Inferior parietal cortex (tissue), 1 donor: ENCODE results near the gene GPC5.
"Not testable (repeated sequence)": the region's sequence is repeated elsewhere in the genome, so short reads cannot be mapped to it uniquely, and the experiment has no call there.

Experiments
- DNase-seq: peaks from one replicate; pipeline ENCODE4 v3.0.0-alpha.2; 2016; ENCODE audit errors: extremely low spot score

Gene GPC5

DNA sequence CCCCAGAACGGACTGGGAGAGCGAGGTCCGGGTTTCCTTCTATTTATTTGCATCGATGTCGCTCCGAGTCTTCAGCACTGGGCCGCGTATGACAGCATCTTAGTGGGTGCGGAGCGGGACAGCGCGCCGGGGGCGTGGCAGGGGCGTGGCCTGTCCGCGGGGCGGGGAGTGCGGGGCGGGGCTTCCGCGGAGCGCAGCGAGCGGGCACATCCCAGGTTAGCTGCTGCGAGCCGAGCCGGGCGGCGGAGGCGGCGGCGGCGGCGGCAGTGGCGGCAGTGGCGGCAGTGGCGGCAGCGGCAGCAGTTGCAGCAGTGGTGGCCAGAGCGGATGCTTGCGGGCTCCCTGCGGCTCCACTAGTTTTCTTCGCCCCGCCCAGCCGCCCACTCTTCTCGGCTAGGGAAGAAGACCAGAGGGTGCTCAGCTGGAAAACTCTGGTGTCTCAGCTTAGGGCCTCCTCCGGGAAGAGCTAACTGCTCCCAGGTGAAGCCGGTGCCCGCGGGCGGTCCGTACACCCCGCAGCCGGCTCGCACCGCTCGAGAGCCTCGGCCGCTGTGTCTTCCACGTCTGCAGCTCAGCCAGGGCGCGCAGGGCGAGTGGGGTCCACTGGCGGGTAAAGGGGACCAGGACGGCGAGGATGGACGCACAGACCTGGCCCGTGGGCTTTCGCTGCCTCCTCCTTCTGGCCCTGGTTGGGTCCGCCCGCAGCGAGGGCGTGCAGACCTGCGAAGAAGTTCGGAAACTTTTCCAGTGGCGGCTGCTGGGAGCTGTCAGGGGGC is at the start of gene GPC5:
TSS of gene GPC5 (plus strand) at position 209 of the 776 bp plus-strand sequence.
- DNase-seq: peak; percentile 70

DNA sequence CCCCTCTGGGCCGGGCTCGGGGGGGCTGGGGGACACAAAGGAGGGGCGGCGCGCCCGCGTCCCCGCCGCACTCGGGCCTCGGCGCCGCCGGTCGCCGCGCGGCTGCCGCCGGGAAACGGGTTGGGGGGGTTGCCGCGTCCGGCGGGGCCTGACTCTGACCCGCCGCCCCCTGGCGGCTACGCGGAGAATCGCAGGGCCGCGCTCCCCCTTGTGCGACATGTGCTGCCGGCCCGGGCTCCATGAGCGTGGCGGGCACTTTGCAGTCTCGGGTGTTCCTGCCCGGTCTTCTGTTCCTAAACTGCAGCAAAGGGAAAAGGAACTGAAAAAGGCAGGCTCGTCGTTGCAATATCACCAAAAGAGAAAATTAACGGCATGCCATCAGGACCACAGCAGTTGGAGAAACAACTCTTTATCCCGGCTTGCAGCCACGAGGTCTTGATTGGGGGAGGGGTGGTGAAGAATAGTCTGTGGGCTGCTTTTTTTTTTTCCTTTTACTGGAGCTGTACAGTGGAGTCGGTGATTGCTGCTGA is 49.5 kb upstream of the GPC5 start:
- peak; percentile 95 for DNase-seq

DNA sequence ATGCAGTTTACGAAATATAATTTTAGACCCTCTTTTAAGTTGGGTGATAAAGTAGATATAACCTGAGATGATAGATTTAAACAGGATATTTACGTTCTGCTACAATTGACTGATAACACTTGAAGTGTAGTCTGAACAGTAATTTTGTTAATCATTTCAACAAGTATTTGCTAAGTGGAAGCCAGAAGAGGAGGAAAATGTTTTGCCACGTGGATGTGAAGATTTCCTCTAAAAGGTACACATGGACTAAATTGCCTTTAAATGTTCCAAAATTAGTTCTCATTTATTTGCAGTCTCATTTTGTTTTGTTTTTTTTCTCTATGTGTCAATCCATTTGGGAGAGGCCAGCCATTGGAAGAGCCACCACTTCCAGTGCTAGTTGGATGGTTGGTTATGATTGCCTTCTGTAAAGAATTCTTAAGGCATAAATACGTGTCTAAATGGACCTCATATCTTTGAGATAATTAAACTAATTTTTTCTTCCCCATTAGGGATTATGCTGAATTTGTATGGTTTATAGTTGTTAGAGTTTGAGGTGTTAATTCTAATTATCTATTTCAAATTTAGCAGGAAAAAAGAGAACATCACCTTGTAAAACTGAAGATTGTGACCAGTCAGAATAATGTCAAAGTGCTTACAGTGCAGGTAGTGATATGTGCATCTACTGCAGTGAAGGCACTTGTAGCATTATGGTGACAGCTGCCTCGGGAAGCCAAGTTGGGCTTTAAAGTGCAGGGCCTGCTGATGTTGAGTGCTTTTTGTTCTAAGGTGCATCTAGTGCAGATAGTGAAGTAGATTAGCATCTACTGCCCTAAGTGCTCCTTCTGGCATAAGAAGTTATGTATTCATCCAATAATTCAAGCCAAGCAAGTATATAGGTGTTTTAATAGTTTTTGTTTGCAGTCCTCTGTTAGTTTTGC is 48.2 kb upstream of the GPC5 start:
- no peak for DNase-seq

DNA sequence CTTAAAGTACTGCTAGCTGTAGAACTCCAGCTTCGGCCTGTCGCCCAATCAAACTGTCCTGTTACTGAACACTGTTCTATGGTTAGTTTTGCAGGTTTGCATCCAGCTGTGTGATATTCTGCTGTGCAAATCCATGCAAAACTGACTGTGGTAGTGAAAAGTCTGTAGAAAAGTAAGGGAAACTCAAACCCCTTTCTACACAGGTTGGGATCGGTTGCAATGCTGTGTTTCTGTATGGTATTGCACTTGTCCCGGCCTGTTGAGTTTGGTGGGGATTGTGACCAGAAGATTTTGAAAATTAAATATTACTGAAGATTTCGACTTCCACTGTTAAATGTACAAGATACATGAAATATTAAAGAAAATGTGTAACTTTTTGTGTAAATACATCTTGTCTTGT is 47.3 kb upstream of the GPC5 start:
- no peak for DNase-seq

DNA sequence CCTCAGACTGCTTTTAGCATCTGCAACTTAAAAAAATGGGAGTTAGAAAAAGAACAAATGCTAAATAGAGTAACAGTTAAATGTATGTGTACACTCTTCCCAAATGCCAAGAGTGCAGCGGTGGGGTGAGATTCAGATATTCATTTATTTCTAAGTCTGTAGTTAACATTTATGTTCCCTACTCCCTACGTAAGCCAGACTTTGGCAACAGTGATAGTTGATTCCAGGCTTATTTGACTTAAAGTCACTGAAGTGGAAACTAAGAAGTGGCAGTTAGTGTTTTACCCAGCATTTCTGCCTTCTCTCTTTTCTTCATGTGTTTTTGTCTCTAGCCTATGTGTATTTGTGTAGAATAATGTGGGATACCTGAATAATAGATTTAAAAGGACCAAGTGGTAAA is 46.4 kb upstream of the GPC5 start:
- DNase-seq: no peak

DNA sequence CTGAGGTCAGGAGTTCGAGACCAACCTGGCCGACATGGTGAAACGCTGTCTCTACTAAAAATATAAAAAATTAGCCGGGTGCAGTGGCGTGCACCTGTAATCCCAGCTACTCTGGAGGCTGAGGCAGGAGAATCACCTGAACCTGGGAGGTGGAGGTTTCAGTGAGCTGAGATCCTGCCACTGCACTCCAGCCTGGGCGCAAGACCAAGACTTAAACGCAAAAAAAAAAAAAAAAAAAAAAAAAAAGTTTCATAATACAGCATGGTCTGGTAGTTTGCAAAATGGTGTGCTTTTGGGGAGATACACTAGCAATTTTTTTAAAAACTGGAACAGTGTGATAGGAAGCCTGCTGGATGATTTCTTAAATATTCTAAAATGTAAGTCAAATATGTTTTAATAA is 45.5 kb upstream of the GPC5 start:
- DNase-seq: not testable (repeated sequence)

DNA sequence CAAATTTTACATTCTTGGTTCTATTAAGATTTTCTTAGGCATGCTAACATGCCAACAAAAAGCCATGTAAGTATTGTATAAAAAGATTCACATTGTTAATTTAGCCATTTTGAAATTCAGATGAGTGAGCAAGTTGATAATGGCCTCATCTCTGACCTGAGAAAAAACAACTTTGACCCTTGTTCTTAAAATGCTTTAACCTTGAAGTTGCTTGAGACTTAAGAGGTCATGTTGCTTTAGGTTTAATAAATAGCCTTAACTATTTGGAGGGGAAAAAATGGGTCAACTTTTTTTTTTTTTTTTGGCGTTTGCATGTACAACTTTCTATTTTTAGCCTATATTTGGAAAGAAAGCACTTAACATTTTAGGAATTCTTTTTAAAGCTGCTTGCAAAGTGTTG is 44.9 kb upstream of the GPC5 start:
- DNase-seq: no peak

DNA sequence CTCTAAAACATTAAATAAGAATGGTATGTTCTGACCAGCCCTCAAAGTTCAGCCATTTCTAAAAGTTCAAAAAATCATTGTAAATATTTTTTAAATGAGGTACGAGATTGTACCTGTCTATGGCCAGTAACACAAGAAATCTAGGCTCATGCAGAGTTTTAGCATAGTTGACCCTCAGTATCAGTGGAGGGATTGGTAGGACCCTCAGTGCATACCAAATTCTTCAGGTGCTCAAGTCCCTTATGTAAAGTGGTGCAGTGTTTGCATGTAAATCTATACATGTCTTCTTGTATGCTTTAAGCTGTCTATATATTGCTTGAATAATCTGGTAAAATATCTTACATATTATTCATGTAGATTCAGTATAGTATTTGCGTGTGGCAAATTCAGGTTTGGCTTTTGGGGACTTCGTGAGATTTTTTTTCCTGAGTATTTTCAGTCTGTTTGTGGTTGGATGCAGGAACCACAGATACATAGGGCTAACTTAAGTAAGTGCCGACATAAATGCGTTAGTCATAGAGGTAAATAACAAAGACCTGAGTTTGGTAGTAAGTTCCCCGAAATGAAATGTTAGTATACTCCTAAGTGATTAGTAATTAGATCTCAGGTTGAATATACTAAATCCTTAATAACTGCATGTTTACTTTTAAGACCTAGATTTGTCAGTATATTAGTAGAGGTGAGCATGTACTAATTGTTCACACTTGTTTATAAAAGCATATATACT is 43.2 kb upstream of the GPC5 start:
- DNase-seq: no peak

DNA sequence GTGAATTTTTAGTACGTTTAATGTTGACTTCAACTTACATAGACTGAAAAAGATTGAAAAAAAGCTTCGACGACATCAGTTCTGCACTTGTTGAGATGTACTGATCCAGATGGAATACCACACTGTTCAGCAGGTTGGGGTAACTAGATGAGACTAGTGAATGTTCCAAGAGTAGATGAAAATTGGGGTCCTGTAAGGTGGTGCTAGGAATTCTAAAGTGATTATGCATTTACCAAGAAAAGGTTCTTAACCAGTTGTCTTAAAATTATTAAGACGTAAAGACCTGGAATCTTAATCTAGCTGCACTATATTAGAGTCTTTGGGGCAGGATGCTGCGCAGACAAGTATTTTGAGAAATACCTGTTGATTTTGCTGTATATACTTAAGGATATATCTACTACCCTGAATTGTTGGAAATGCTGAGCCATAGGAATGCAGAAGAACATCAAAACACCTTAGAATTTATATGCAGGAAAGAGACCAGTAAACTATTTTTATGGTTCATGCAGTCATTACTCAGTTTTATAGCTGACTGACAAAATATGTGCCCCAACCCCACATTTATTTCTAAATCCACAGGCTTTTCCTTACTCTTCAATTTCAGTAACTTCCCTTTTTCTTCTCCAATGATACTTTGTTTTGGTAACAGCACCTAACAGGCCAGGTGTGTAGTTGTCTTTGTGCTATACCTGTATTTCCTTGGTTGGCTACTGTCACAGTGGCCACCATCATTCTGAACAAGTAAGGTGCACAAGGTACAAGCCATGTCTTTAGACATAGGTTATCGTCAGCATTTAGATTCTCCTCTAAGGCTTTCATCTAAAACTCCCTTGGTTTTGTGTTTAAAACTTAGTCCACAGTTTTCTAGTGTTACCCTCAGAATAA is 42.4 kb upstream of the GPC5 start:
- no peak for DNase-seq

DNA sequence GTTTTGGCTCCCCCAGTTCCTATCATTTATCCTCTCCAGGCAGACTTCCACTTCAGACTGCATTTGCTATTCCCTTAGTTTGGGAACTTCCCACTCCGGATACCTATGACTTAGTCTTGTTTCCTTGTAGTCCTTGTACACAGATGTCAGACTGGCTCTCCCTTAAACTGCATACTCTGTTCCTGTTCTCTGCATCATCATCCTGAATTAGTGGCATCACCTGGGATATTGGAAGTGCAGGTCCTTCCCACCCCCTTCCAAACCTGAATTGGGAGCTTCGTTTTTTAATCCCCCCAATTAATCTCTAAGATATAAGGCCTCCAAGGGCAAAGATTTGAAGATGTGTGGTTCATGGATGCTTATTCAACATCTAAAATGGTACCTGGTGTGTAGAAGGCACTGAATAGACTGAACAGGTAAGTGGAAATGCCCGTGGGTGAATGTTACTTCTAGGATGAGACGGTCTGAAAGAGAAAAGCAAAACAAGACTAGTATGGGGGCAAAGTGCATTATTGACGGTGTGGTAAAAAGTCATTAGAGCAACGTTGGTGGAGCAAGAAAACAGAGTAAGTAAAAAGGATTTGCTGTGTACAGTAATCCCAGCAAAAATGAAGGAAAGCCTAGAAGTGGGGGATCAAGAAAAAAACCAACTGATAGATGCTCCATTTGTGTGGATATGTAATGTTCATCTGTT is 41.4 kb upstream of the GPC5 start:
- DNase-seq: no peak

DNA sequence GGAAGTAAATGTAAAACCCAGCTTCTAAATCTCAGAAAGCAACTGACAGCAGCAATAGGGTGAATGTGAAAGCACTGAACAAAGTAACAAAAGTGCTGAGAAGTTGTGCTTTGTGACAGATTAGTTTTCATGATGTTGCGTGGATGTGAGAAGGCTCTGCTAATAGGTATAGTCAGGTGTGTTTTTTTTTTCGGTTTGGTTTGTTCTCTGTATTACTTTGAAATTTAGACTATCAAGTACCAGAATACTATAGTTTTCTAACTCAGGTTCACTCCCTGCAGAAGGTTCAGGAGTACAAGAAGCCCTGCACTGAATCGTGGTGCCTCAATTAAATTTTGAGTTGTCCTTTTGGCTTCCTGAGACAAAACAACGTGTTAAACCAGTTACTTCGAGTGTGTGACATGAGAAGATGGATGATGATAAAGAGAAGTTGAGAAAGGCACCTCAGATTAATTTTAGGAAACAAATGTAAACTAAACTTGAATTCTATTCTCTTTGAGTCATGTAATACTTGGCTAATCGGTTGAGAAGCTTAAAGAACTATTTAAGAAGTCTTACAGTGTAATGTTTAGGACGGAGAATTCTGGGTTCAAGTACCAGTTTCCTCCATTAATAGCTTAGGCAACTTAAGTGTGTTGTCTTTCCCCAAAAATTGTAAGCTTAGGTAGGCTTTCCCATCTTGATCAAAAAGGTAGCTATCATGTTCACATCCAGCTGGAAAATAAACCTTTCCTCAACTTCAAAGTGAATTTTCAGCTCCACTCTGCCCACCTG is 40.6 kb upstream of the GPC5 start:
- no peak for DNase-seq

DNA sequence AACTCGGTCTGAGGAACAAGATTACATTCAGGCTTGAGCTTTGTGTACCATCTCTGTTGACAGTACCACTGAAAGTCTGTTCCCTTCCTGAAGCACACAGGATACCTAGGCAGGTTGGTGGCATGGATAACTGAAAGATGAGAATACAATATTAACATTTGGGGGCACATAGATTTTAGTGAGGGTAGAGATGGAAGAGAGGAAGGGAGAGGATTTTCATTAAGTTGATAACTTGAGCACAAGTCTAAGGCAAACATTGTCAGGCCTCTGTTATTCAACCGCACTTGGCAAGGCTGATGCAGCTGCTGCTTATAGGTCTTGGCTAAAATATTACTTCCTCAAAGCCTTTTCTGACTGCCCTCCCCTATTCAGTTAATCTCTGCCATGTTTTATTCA is 40.0 kb upstream of the GPC5 start:
- DNase-seq: no peak

DNA sequence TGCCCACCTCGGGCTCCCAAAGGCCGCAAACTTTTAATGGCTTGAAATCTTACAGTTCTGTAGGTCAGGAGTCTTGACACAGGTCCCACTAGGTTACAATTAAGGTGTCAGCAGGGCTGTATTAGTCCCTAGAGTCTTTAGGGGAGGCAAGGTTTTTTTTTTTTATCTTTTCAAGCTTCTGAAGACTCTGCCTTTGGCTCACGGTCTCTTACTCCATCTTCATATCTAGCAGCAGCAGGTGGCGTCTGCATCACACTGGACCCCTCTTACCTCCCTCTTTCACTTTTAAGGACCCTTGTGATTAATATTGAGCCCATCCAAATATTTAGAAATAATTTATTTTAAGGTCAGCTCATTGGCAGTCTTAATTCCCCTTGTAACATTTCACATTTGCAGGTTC is 39.3 kb upstream of the GPC5 start:
- DNase-seq: no peak

DNA sequence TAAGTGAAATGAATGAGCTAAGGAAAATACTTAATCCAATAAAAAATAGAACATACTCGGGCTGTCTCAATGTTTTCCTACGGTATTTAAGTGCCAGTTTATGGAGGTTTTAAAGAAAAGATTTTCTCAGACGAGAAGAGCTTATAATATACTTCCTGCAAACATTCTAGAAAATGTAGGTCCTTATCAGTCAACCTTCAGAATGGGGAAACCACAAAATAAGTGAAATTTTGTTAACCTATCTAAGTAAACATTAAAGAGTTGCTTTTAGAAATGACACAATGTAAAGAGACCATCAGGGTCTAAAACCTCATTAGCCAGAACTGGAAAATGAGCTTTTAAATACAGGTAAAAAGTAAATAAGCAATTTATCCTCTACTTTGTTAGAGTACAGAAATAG is 38.8 kb upstream of the GPC5 start:
- DNase-seq: no peak

DNA sequence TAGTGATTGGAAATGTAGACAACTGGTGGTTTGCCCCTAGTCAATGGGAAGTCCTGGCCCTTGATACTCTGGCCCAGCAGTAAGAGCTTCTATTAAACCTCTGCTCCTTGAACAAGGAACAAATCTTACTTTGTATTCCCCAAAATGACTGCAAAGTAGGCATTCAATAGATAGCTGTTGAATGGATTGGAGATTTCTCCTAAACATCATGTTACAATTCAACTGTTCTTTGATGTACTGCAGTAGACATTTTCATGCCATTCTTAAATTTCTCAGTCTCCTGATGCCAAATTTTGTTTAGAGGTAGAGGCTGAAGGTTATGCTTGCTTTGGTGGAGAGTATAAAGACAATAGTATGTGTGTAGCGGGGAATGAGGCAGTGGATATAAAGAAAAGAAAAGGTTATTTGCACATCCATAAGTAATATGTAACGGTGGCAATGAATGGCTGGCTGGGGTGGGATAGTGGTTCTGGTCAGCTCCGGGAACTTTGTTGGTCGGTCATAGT is 38.1 kb upstream of the GPC5 start:
- DNase-seq: no peak

DNA sequence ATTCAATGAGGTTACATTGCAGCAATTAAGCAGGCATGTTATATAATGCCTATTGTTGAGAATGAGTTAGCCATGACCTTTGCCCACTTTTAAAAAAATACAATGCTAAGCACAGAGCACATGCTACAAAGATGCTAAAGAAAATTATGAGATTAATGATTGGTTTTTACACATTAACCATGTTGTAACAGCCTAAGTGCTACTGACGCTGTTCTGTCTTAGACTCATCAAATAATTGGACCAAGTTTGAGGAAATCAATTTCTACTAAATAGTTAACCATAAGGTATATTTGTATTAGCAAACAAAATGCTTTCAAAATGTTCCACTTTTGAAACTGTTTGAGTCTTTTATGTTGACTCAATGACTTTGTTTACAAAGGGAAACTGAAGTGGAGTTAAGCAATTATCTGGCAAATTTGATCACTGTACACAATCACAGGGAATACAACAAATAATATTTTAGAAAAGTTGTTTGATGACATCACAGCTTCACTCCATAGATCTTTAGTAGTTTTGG is 36.6 kb upstream of the GPC5 start:
- no peak for DNase-seq

DNA sequence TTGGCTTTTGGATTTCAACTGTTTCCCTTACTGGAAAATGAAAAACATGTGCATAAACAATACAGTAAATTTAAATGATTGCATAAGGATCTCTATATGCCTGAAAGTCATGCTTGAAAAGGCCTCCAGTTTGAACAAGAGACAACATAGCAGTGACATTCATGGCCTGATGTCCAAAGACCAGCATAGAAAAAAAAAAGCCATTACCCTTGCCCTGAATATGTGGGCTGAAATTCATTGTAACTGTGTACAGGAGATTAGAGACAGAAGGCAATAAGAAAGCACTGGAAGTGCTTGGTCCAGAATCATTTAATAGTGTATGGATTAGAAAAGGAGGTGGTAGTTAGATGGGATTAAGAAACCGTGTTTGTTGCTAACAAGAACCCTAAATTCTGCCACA is 35.5 kb upstream of the GPC5 start:
- no peak for DNase-seq

DNA sequence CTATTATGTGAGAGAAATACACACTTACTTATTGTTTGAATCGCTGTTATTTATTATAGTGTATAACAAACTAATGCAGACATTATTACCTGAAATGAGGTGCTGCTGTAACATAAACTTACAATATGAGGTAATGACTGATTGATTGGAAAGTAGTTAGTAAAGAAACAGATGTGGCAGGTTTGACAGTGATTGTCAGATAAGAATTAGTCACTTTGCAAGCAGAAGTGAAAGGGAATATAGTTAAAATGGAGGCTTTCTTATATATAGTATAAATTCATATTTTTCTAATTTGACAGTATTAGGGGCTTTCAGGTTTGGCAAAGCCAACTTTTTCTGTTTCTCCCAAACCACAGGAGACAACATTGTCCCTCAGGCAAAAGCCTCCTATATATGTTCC is 30.3 kb upstream of the GPC5 start:
- no peak for DNase-seq
